ENCODE data around the gene CYP2S1. TPM values are rescaled to one million over a fixed set of nuclear protein-coding genes. Genes with fewer than 3 reads are reported as not detected.
A peak's percentile ranks its signal among the peaks of the same experiment; 100 is the strongest.

CYP2S1 gene
- total and polyA plus RNA-seq, 9 of the 15 experiments (the other 6 are each of a cell fraction or from before 2014, with no cell fraction given), result 0.07 to 1.9 (median 0.41) TPM

GRCh38 chr19:41219924-41220567, 27.0 kb downstream of the CYP2S1 start (continued):
- TF ChIP-seq RUNX1 (IDR thresholded peaks at IDR 0.05; ENCODE audit: low read depth), result no peak
- no peak for TF ChIP-seq ZNF217 (CRISPR knock-in tag; IDR thresholded peaks at IDR 0.05)
- TF ChIP-seq SMARCA4 (IDR thresholded peaks at IDR 0.05), result peak; percentile 77
- TF ChIP-seq E2F5 (CRISPR knock-in tag; IDR thresholded peaks at IDR 0.05), result no peak
- TF ChIP-seq ZNF57 (CRISPR knock-in tag; IDR thresholded peaks at IDR 0.05), result no peak
- no peak for TF ChIP-seq SMARCC2 (IDR thresholded peaks at IDR 0.05; ENCODE audit: low read depth)
- no peak for TF ChIP-seq SMAD1 (IDR thresholded peaks at IDR 0.05; ENCODE audit: low read depth, low read length, partially characterized antibody)
- TF ChIP-seq EGR1 (conservative IDR thresholded peaks at IDR 0.05), result peak; percentile 91
- no peak for TF ChIP-seq CREBBP (IDR thresholded peaks at IDR 0.05; ENCODE audit: low read depth, low read length)
- peak; percentile 79 for TF ChIP-seq NFIC (IDR thresholded peaks at IDR 0.05)
- TF ChIP-seq RBM34 (IDR thresholded peaks at IDR 0.05; ENCODE audit: borderline replicate concordance, insufficient read depth, low read length), result no peak
- TF ChIP-seq ZNF407 (IDR thresholded peaks at IDR 0.05; ENCODE audit: low read depth), result no peak
- no peak for TF ChIP-seq ERF (CRISPR knock-in tag; IDR thresholded peaks at IDR 0.05)
- no peak for TF ChIP-seq MAFG (tag; conservative IDR thresholded peaks at IDR 0.05)
- no peak for TF ChIP-seq POLR3G (IDR thresholded peaks at IDR 0.05; ENCODE audit: extremely low read depth, insufficient read length, insufficient replicate concordance)
- peak; percentile 84 to 91 for TF ChIP-seq KDM1A (IDR thresholded peaks at IDR 0.05)
- TF ChIP-seq TAF1 (IDR thresholded peaks at IDR 0.05; ENCODE audit: control insufficient read depth, extremely low read depth, insufficient read depth, low read length, severe bottlenecking), result no peak
- TF ChIP-seq UBTF (IDR thresholded peaks at IDR 0.05; ENCODE audit: borderline replicate concordance in 1 of 2, low read depth in 2 of 2, low read length in 2 of 2), result no peak
